Fibroblast of skin of back (primary cell): Measurements from ENCODE around the gene C4orf17.

Source experiments
- DNase-seq: peaks from one replicate; pipeline ENCODE4 v3.0.0-alpha.2; 2013

C4orf17 gene

DNA sequence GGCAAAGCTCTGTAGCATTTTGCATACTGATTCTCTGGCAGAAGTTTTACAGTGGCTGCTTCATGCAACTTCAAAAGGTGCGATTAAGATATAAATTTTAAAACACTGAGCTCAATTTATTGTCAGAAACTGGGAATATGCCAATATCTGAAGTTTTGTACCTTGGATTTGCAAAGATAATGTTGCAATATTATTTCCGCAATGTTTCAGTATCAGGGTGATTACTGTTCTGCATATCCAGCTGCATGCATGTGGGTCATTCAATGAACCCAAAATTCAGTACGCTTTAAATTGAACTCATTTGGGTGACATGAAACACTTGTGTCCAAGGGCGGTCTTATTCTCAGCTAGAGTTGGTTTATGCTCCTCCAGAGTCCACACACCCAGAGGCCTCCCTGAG is 26.9 kb downstream of the C4orf17 start:
- DNase-seq, result no peak

GRCh38 chr4:99540277-99540939 is 29.6 kb downstream of the C4orf17 start:
- no peak for DNase-seq

DNA sequence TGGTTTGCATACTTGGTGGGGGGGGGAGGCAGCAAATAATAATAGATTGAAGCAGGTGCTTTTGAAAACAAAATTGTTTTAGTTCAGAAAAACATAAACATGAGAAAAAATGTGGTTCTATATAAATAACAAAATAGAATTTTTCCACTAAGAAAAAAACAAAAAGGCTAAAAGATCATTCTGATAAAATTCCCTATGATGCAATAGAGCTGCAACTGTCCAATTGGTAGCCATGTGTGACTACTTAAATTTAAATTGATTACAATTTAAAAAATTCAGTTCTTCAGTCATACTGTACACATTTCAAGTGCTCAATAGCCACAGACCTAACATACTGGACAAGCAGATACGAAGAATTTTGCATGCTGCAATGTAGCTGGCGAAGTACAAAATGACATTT is 42.1 kb downstream of the C4orf17 start:
- no peak for DNase-seq

- peak; percentile 98 for DNase-seq
Measured at GRCh38 chr4:99563310-99564186, 52.7 kb downstream of the C4orf17 start, which contains the start of gene TRMT10A. Gene TRMT10A (minus strand): TSS chr4:99564039. CDS start chr4:99559338, 4,701 bp downstream.

- no peak for DNase-seq
Measured at GRCh38 chr4:99564921-99565320, 54.1 kb downstream of the C4orf17 start.

DNA sequence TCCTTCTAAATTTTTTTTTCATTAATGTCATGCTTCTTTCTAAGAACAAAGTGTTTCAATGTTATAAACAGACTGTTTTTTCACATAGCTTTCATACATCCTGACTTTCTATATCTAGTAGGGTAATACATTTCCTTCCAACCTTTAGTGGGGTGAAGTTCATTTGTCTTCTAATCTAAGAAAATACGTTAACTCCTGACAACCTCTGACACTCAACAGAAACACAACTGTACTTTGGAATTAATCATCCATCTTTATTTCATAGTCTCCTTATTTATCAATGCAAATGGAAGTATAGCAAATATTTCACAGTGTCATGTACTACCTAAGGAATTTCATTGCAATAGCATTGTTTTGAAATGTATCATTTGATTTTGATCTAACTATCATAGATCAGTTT is 61.1 kb downstream of the C4orf17 start:
- no peak for DNase-seq

DNA sequence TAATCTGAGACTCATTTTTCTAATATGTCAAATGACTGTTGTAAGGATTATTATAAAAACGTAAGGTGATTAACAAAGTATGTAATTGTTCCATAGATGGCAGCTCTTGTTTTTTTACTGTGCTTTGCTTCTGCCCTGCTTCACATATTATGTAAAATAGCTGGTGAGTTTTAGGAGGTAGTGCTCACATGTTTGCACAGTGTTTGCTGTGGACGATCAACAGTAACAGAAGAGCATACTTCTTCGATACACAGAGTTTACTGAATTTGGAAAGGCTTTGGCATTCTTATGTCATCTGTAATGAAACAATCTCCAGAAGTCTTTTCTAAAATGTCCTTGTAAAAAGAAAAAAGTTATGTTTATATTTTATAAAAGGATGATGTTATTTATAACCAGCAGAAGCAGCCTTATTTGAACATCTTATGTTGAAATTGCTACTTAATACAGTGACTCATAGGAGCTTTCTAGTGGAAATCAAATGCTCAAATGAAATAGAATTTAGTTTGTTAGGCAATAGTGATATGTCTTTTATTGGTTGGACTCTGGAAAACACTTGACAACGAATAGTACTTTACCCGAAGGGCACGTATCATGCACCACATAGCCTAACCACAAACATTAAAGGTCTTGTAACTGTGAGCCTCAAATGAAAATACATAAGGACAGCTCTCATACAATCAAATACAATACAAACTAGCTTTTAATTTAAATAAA is 61.9 kb downstream of the C4orf17 start:
- DNase-seq, result no peak

DNA sequence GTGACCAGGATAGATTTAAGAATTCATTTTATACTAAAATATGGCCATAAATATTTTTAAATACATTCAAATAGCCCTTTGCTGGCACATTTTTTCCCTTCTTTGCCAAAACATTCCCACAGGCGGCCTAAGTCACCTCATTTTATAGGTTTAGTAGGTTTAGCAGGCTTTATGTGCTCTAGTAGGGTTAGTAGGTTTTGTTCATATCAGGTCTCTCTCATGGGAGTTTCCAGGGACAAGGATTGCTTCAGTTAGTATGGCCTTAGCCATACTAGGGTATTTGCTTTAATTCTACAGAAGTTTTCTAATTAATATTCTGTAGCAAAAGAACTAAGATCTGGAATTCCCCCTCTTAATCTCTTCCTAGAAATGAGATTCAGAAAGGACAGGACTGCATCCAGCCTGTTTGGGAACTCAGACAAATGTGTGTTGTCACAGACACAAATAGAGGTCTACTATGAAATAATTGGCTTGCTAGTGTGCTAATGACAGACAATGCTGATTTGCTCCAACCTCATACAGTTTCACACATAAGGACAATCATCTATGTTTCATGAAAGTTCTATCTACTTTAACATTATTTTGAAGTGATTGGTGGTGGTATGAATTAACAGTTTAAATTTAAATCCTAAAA is 63.0 kb downstream of the C4orf17 start:
- DNase-seq, result no peak

GRCh38 chr4:99574530-99575324 is 63.9 kb downstream of the C4orf17 start, which contains the start of gene MTTP:
Gene MTTP (plus strand): TSS chr4:99574824. CDS start chr4:99574910, 86 bp downstream.
- DNase-seq, result no peak

DNA sequence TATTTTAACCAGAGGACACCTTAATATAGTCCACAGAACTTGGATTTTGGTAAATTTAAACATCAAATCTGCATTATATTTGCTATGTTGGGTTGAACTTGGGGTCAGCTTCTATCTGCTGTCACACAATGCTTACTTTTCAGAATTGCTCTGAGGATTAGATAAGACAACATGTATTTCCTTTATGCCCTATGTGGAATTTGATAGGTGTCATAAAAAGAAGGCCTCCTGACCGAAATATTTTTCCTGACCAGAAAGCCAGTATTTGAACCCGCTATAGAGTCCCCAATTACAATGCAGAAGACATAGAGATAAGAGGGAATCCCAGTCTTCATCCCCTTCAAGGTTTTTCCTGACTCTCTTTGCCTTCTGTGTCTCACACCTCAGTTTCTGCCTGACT is 67.9 kb downstream of the C4orf17 start:
- no peak for DNase-seq

GRCh38 chr4:99585516-99585915 is 74.7 kb downstream of the C4orf17 start:
- no peak for DNase-seq

DNA sequence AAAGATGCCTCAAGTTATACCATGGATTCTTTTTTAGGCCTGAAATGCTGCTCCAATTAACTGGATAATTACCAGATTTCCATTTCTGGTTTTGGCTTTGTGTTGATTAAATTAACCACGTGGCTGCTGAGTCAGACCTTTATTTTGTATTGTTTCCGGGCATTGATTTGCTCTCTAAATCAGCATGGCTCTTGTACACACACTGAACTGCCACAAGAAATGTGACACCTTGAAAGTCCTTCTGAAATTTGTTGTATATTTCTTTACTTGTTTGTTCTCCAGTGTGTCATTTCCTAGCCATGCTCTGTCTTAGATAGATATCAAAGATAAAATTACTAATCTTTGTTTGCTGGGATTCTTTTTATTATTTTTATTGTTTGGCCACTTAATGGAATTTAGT is 75.5 kb downstream of the C4orf17 start:
- DNase-seq, result no peak

- DNase-seq, result no peak
Measured at GRCh38 chr4:99586797-99587196, 76.0 kb downstream of the C4orf17 start.

- DNase-seq, result no peak
Measured at GRCh38 chr4:99587309-99587708, 76.5 kb downstream of the C4orf17 start.

DNA sequence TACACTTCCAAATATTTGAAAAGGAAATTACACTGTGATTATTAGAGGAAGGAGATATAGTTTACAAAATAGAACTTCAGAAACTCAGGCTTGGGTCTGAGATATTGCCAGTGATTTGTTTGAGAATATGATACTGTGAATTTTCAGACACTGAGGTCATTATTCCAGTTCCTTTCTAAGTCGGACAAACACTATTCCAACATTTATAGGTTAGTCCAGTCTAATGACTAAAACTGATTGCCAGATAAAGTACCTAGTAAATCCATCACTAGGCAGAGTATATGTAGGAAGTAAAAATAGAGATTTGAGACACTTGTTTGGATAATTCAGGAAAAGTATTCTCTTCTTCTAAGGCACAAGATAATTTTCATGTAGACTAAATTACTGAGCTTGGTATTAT is 77.0 kb downstream of the C4orf17 start:
- DNase-seq, result no peak

- DNase-seq, result no peak
Measured at GRCh38 chr4:99591757-99592156, 80.9 kb downstream of the C4orf17 start.
